GM12801 (cell line): ENCODE data around the gene FSTL5.

Source experiments
- CTCF ChIP-seq: IDR thresholded peaks from one replicate; pipeline ENCODE4 v1.5.1; 2011; ENCODE audit warnings: control low read depth; ENCODE audit not compliant: insufficient read length; ENCODE audit errors: extremely low read depth

Gene FSTL5

GRCh38 chr4:161721947-161722346 is 441.9 kb downstream of the FSTL5 start:
- no peak for TF ChIP-seq CTCF

GRCh38 chr4:161717084-161717483 is 446.7 kb downstream of the FSTL5 start:
- TF ChIP-seq CTCF, result no peak

GRCh38 chr4:161714931-161715330 is 448.9 kb downstream of the FSTL5 start:
- TF ChIP-seq CTCF, result no peak

- no peak for TF ChIP-seq CTCF
Measured at GRCh38 chr4:161714022-161714751, 449.6 kb downstream of the FSTL5 start.

- no peak for TF ChIP-seq CTCF
Measured at GRCh38 chr4:161704653-161705052, 459.1 kb downstream of the FSTL5 start.

GRCh38 chr4:161704040-161704439 is 459.8 kb downstream of the FSTL5 start:
- no peak for TF ChIP-seq CTCF

- no peak for TF ChIP-seq CTCF
Measured at GRCh38 chr4:161702287-161702686, 461.5 kb downstream of the FSTL5 start.
